GM23338 (cell line): Measurements from ENCODE around the gene COPE. TPM values are rescaled to one million over a fixed set of nuclear protein-coding genes. Genes with fewer than 3 reads are reported as not detected.

Experiments
- ATAC-seq: fragments of 200-7000 bp; cut with Tn5 transposase; 3 replicates; pipeline ENCODE4 v1.9.1; 2020
- DNase-seq: peaks from one replicate; pipeline ENCODE4 v3.0.0-alpha.2; 2015; ENCODE audit warnings: low spot score
- H2AFZ ChIP-seq: fragments of 200-600 bp; sonication (generic); 2 replicates; pipeline ENCODE4 v1.8.0; 2016; ENCODE audit warnings: antibody characterized with exemption, mild to moderate bottlenecking, moderate library complexity
- H3F3A ChIP-seq: fragments of 200-600 bp; sonication (generic); replicated peaks from 2 replicates; pipeline ENCODE4 v1.8.0; 2017; ENCODE audit warnings: antibody characterized with exemption, mixed run types, low read depth
- H3K27ac ChIP-seq: fragments of 200-600 bp; sonication (generic); 2 replicates; pipeline ENCODE4 v1.6.1; 2016; ENCODE audit warnings: low read depth
- H3K27me3 ChIP-seq: fragments of 200-600 bp; sonication (generic); 2 replicates; pipeline ENCODE4 v1.8.0; 2016; ENCODE audit warnings: mild to moderate bottlenecking, mixed run types, moderate library complexity; ENCODE audit not compliant: insufficient read depth
- H3K36me3 ChIP-seq: fragments of 200-600 bp; sonication (generic); 2 replicates; pipeline ENCODE4 v1.8.0; 2016; ENCODE audit warnings: mild to moderate bottlenecking; ENCODE audit not compliant: insufficient read depth
- H3K4me1 ChIP-seq: fragments of 200-600 bp; sonication (generic); 2 replicates; pipeline ENCODE4 v1.8.0; 2016; ENCODE audit warnings: mild to moderate bottlenecking, moderate library complexity; ENCODE audit not compliant: insufficient read depth
- H3K4me2 ChIP-seq: fragments of 200-600 bp; sonication (generic); 2 replicates; pipeline ENCODE4 v1.7.1; 2017; ENCODE audit warnings: mixed run types
- H3K4me3 ChIP-seq: fragments of 200-600 bp; sonication (generic); 2 replicates; pipeline ENCODE4 v1.6.1; 2016; ENCODE audit warnings: mixed run types
- H3K79me2 ChIP-seq: fragments of 200-600 bp; sonication (generic); replicated peaks from 2 replicates; pipeline ENCODE4 v1.8.0; 2017; ENCODE audit warnings: mild to moderate bottlenecking; ENCODE audit not compliant: insufficient read depth
- H3K9me2 ChIP-seq: fragments of 200-600 bp; sonication (generic); 2 replicates; pipeline ENCODE4 v1.8.0; 2017; ENCODE audit not compliant: insufficient read depth
- H4K20me1 ChIP-seq: fragments of 200-600 bp; sonication (generic); replicated peaks from 2 replicates; pipeline ENCODE4 v1.8.0; 2017; ENCODE audit warnings: mild to moderate bottlenecking; ENCODE audit not compliant: insufficient read depth
- H3K27ac Mint-ChIP-seq: 2 replicates; pipeline ENCODE4 v1.8.0; 2020; ENCODE audit warnings: inconsistent platforms, mild to moderate bottlenecking, moderate library complexity, mixed read lengths
- H3K27me3 Mint-ChIP-seq: 3 replicates; pipeline ENCODE4 v1.8.0; 2022; ENCODE audit warnings: low read depth, mild to moderate bottlenecking, moderate library complexity, mixed read lengths, inconsistent platforms; ENCODE audit not compliant: insufficient read depth, poor library complexity
- H3K36me3 Mint-ChIP-seq: 3 replicates; pipeline ENCODE4 v1.8.0; 2021; ENCODE audit warnings: low read depth, mild to moderate bottlenecking, inconsistent platforms, moderate library complexity, mixed read lengths
- H3K4me1 Mint-ChIP-seq: 3 replicates; pipeline ENCODE4 v1.8.0; 2020; ENCODE audit warnings: mild to moderate bottlenecking, inconsistent platforms, mixed read lengths
- H3K4me3 Mint-ChIP-seq: 3 replicates; pipeline ENCODE4 v1.8.0; 2021; ENCODE audit warnings: moderate library complexity, mild to moderate bottlenecking, inconsistent platforms, mixed read lengths
- H3K9me3 Mint-ChIP-seq: 3 replicates; pipeline ENCODE4 v1.8.0; 2020; ENCODE audit warnings: moderate library complexity, mild to moderate bottlenecking, inconsistent platforms, mixed read lengths
- CREB1 ChIP-seq: fragments of 250-450 bp; sonication (Bioruptor Pico); IDR thresholded peaks from 2 replicates; pipeline ENCODE4 v1.5.0; 2020; ENCODE audit warnings: low read depth, mild to moderate bottlenecking, moderate library complexity
- EZH2 ChIP-seq: fragments of 200-600 bp; sonication (generic); IDR thresholded peaks from one replicate; pipeline ENCODE4 v1.8.0; 2017; ENCODE audit warnings: antibody characterized with exemption, mild to moderate bottlenecking, low read depth; ENCODE audit not compliant: unreplicated experiment
- EZH2phosphoT487 ChIP-seq: fragments of 200-600 bp; sonication (generic); IDR thresholded peaks from one replicate; pipeline ENCODE4 v1.8.1; 2018; ENCODE audit warnings: antibody characterized with exemption; ENCODE audit not compliant: unreplicated experiment
- POLR2AphosphoS5 ChIP-seq: IDR thresholded peaks from 2 replicates; pipeline ENCODE4 v1.6.1; 2016; ENCODE audit warnings: antibody characterized with exemption, low read depth
- STAT1 ChIP-seq: IDR thresholded peaks from one replicate; pipeline ENCODE4 v1.6.1; 2016; ENCODE audit warnings: antibody characterized with exemption; ENCODE audit not compliant: unreplicated experiment
- ZNF114 ChIP-seq: fragments of 250-450 bp; sonication (Bioruptor Pico); IDR thresholded peaks from 2 replicates; pipeline ENCODE4 v1.5.0; 2020; ENCODE audit warnings: mild to moderate bottlenecking, moderate library complexity
- ZNF331 ChIP-seq: fragments of 250-450 bp; sonication (Bioruptor Pico); IDR thresholded peaks from 2 replicates; pipeline ENCODE4 v1.5.0; 2020; ENCODE audit warnings: low read depth, mild to moderate bottlenecking, moderate library complexity
- ZNF462 ChIP-seq: fragments of 250-450 bp; sonication (Bioruptor Pico); IDR thresholded peaks from 2 replicates; pipeline ENCODE4 v1.5.0; 2020; ENCODE audit warnings: mild to moderate bottlenecking, moderate library complexity
- polyA plus RNA-seq: library from polyadenylated mRNA; unstranded; fragments of >200 nt; fragmentation: Nextera tagmentation; extraction: Ambion mirVana; gene quantifications from 2 replicates; pipeline ENCODE4 v1.2.1, GENCODE V29; 2016
- total RNA-seq: library from RNA; depleted of rRNA; stranded (reverse); fragments of >200 nt; shearing (Covaris generic); gene quantifications from 2 replicates; pipeline ENCODE4 v1.2.3, GENCODE V29; 2014

COPE gene
- total and polyA plus RNA-seq, 2 experiments from 2014 or later: 263 TPM

DNA sequence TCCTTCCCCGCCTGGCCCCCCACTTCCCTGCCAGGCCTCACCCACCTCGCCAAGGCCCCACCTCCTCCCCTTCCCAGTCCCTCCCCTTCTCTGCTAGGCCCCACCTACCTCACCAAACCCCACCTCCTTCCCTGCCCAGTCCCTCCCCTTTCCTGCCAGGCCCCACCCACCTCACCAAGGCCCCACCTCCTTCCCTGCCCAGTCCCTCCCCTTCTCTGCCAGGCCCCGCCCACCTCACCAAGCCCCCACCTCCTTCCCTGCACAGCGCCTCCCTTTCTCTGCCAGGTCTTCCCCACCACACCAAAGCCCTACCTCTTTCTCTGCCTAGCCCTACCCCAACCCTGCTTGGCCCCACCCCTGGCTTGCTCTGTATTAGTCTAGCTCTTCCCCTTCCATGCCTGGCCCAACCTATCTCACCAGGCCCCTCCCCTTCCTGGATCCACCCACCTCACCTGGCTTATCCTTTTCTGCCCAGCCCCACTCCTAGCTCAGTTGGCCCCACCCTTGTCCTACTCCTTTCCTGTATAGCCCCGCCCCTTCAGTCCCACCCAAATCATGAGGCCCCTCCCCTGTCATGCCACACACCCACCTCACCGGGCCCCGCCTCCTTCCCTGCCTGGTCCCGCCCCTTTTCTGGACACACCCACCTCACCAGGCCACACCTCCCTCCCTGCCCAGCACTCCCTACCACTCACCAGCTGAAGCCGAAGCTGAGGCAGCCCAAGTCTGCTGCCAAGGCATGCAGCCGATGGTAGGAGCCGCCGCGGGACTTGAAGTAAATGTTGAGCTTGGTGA, 39.4 kb downstream of the COPE start (continued):
- TF ChIP-seq ZNF462 (CRISPR knock-in tag): no peak

DNA sequence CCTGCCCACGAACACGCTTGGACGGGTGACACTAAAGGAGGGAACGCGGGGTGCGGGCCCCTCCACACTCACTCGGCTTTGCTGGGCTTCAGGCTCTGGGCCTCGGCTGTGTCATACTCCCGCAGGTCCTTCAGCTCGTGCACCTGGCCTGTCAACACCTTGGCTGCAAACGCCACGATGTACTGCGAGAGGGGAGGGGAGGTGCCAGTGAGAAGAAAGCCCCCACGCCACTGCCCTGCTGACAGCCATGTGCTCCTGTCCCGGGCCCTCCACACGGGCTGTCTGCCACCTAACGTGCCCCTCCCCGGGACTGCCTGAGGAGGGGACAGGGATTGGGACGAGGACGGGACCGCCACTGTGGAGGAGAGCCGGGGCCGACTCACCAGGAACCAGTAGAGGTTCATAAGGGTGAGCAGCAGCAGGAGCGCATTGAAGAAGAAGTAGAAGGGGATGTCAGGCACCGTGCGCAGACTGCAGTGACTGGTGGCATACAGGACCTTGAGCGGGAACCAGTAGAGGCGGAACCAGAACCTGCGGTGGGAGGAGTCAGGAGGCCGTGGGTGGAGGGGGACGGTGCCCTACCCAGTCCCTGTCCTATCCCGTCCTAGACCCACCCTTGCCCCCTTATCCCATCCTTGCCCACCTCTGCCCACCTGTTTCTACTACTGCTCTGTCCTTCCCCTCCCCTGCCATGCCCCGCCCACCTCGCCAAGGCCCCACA, 40.2 kb downstream of the COPE start:
- Histone ChIP-seq H3K9me2 (no peaks in the 10 kb centered on the region), H3K36me3 (no peaks in the 10 kb centered on the region), H3K4me3 (no peak overlapping the region), H3K4me2 (no peak overlapping the region), H3K27me3 (no peaks in the 10 kb centered on the region), H4K20me1 (0 out of 2 replicates have a peak, but pooled peaks cover 3% of the 10 kb centered on the region), H3K27ac (no peak overlapping the region), H3K4me1 (no peaks in the 10 kb centered on the region), H3K79me2 (no peaks in the 10 kb centered on the region), H2AFZ (no peak overlapping the region), H3F3A (no peaks in the 10 kb centered on the region; the same call in 1 of the 2 replicates)
- H3K9me3 Mint-ChIP-seq: peaks cover 4% of the 10 kb centered on the region; the same call in 2 of the 3 replicates
- peak; percentile 56 for DNase-seq
- H3K27ac Mint-ChIP-seq: no peak overlapping the region
- ATAC-seq: peak; percentile 68
- H3K27me3 Mint-ChIP-seq: peaks cover 15% of the 10 kb centered on the region
- peaks cover 69% of the 10 kb centered on the region for H3K36me3 Mint-ChIP-seq
- no peak overlapping the region for H3K4me3 Mint-ChIP-seq
- no peaks in the 10 kb centered on the region for H3K4me1 Mint-ChIP-seq
- no peak for TF ChIP-seq EZH2
- TF ChIP-seq STAT1: no peak
- TF ChIP-seq EZH2phosphoT487: no peak
- TF ChIP-seq ZNF331 (CRISPR knock-in tag): no peak
- TF ChIP-seq POLR2AphosphoS5: no peak
- no peak for TF ChIP-seq CREB1
- no peak for TF ChIP-seq ZNF114 (CRISPR knock-in tag)
- TF ChIP-seq ZNF462 (CRISPR knock-in tag): no peak
